Kidney (tissue), 14 donors: ENCODE results near the gene IQSEC1. TPM values are rescaled to one million over a fixed set of nuclear protein-coding genes. Genes with fewer than 3 reads are reported as not detected.

Source experiments
- DNase-seq, 5 donors: peaks; one replicate each; pipeline ENCODE4 v3.0.0-alpha.2; 2013 to 2020
- FAIRE-seq: peaks from 2 replicates; lab custom pipeline; 2012; peaks lifted over from hg19 to GRCh38; lab: Jason Lieb, UNC
- H3K27ac ChIP-seq, 2 donors: one replicate each; pipeline ENCODE4 v1.7.0; 2013; ENCODE audit warnings: low read depth in 2 of 2, low read length in 2 of 2, inconsistent platforms in 1 of 2
- H3K27me3 ChIP-seq: one replicate; pipeline ENCODE4 v1.7.1; 2013; ENCODE audit warnings: low read length, inconsistent platforms; ENCODE audit not compliant: control insufficient read depth, insufficient read depth
- H3K36me3 ChIP-seq, 3 donors: one replicate each; pipeline versions ENCODE4 v1.7.0 to v1.7.1; 2013; ENCODE audit warnings: low read length in 3 of 3, control low read depth in 1 of 3, inconsistent platforms in 1 of 3; ENCODE audit not compliant: insufficient read depth in 3 of 3, control insufficient read depth in 2 of 3
- H3K4me1 ChIP-seq, 3 donors: one replicate each; pipeline versions ENCODE4 v1.7.0 to v1.7.1; 2013; ENCODE audit warnings: low read length in 3 of 3, inconsistent platforms in 1 of 3, low read depth in 1 of 3; ENCODE audit not compliant: control insufficient read depth in 2 of 3, insufficient read depth in 2 of 3
- H3K4me3 ChIP-seq, 3 donors: one replicate each; pipeline versions ENCODE4 v1.7.0 to v1.8.1; 2013; ENCODE audit warnings: low read length in 3 of 3, control low read depth in 1 of 3, inconsistent platforms in 1 of 3
- H3K9ac ChIP-seq, 3 donors: one replicate each; pipeline versions ENCODE4 v1.7.0 to v1.7.1; 2013; ENCODE audit warnings: low read length in 3 of 3, control low read depth in 1 of 3, inconsistent platforms in 1 of 3
- H3K9me3 ChIP-seq, 3 donors: one replicate each; pipeline versions ENCODE4 v1.7.0 to v1.7.1; 2013; ENCODE audit warnings: low read length in 3 of 3, control low read depth in 1 of 3, inconsistent platforms in 1 of 3; ENCODE audit not compliant: control insufficient read depth in 2 of 3, insufficient read depth in 1 of 3
- intact Hi-C: fragments of 100-400 bp; cut with DNase I; formaldehyde crosslinking; loops from one replicate; pipeline ENCODE4 v1.11.1; 2022
- polyA plus RNA-seq: library from polyadenylated mRNA; stranded (reverse); fragments of 350-450 nt; fragmentation: Illumina TruSeq; extraction: RNeasy Lipid Tissue Mini Kit (QIAGEN cat#74804); gene quantifications from one replicate; pipeline ENCODE4 v1.2.3, GENCODE V29; 2014; ENCODE audit warnings: low read depth, low replicate concordance; ENCODE audit not compliant: insufficient read depth
- total RNA-seq: library from RNA; stranded (reverse); fragmentation: NEBNext Ultra II Directional; extraction: Animal tissue kit (Norgen Biotek cat#: 25700); gene quantifications from one replicate; pipeline ENCODE4 v1.2.1, GENCODE V29; 2021
- TF ChIP-seq, protein P1 (sequence below): IDR thresholded peaks from 3 replicates; pipeline ENCODE4 v1.5.1; 2012; ENCODE audit warnings: mild to moderate bottlenecking, moderate library complexity, borderline replicate concordance; ENCODE audit not compliant: insufficient read depth; ENCODE audit errors: extremely low read depth
- donor health status: control.
- donor health status: control.
- donor health status: control.
- donor health status: control.
- donor health status: control.
- donor health status: DM: yes; HTN: yes; CAD: no.
- donor health status: Normal renal cell carcinoma (clear cell type).

Gene IQSEC1
- total and polyA plus RNA-seq, 2 donors from 2014 or later = 15.1 to 45.7 TPM

DNA sequence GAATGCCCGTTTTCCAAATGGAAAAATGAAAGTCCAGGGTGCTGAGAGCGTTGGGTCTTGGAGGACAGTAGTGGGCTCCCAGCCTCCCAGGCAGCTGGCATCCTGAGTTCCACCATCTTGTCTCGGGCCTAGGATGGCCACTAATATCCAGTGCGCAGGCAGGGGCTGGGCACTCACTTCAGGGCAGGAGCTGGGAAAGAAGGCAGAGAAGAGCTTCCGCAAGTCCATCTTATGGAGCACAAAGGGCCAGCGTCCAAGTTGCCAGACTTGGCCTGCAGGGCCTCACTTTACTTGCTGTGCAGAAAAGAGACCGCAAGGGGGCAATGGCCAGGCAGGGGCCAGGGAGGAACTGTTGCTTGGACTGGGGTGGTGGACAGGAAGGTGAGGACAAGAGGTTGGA is 46.1 kb downstream of the IQSEC1 start:
- Histone ChIP-seq H3K27me3 (no peaks in the 10 kb centered on the region), H3K9ac (no peak overlapping the region), H3K9me3 (no peaks in the 10 kb centered on the region), H3K4me1 (peaks cover 0 to under 1% (median 0%) of the 10 kb centered on the region in 3 donors), H3K4me3 (no peak overlapping the region), H3K36me3 (no peaks in the 10 kb centered on the region), H3K27ac (no peak overlapping the region)
- TF ChIP-seq, protein P1, sequence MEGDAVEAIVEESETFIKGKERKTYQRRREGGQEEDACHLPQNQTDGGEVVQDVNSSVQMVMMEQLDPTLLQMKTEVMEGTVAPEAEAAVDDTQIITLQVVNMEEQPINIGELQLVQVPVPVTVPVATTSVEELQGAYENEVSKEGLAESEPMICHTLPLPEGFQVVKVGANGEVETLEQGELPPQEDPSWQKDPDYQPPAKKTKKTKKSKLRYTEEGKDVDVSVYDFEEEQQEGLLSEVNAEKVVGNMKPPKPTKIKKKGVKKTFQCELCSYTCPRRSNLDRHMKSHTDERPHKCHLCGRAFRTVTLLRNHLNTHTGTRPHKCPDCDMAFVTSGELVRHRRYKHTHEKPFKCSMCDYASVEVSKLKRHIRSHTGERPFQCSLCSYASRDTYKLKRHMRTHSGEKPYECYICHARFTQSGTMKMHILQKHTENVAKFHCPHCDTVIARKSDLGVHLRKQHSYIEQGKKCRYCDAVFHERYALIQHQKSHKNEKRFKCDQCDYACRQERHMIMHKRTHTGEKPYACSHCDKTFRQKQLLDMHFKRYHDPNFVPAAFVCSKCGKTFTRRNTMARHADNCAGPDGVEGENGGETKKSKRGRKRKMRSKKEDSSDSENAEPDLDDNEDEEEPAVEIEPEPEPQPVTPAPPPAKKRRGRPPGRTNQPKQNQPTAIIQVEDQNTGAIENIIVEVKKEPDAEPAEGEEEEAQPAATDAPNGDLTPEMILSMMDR = no peak
- DNase-seq = peak in 1 of 5 donors; percentile 52
- intact Hi-C loops = no loop called here
- FAIRE-seq = no peak

DNA sequence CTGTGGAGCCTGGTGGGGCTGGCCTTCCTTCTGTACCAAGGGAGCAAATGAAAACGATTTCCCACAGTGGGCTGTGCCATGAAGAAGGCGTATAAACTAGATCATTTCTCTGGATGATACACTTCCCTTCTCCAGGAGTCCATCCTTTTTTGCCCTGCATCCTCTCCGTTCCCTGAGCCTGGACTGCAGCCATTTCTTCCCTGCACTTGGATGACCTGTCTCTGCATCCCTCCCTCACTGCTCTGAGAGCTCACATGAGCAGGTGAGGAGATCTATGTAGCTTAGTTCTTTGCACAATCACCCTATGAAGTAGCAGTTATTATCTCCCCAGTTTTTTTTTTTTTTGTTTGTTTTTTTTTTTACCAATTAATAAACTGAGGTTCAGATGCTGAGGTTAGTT is 46.7 kb downstream of the IQSEC1 start:
- no peaks in the 10 kb centered on the region for H3K36me3 ChIP-seq
- no peak overlapping the region for H3K27ac ChIP-seq
- H3K4me1 ChIP-seq = peaks cover 0 to 5% (median 0%) of the 10 kb centered on the region in 3 donors
- no peaks in the 10 kb centered on the region for H3K27me3 ChIP-seq
- no peak overlapping the region for H3K4me3 ChIP-seq
- FAIRE-seq = no peak
- DNase-seq = no peak
- TF ChIP-seq, protein P1 = no peak
- intact Hi-C loops = no loop called here
- H3K9me3 ChIP-seq = no peaks in the 10 kb centered on the region
- H3K9ac ChIP-seq = no peak overlapping the region

DNA sequence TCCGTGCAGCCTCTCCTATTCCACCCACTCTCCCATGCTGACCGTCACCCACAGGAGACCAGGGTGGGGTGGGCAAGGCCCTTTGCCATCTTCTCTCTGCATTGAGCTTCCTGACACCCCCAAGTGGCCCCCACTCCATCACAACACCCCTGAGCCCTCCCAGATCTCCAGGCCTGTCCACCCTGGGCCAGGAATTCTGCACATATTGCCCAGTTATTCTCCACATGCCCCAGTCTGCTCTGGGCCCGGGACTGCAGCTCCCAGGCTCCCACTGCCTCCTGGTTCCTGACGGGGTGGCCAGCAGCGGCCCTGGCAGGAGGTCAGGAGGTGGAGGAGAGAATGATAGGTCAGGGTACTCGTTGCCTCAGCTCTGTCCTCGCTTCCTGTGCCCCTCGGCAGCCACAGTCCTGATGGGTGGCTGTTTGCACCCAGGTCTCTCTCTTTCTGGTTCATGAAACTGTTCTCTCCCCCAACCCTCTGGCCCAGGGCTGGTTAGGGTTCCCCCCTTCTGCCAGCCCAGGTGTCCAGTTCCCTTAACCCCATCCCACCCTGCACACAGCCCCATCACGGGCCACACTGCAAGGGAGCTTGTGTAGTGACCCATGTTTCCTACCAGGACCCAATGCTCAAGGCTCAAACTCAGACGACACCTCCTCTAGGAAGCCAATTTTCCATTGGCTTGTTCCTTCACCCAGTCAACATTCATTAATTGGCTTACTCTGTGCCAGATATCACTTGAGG is 47.3 kb downstream of the IQSEC1 start:
- Histone ChIP-seq H3K4me1 (peaks cover 0 to 5% (median 0%) of the 10 kb centered on the region in 3 donors), H3K36me3 (no peaks in the 10 kb centered on the region), H3K4me3 (no peak overlapping the region), H3K9ac (no peak overlapping the region), H3K27me3 (no peaks in the 10 kb centered on the region), H3K9me3 (no peaks in the 10 kb centered on the region), H3K27ac (no peak overlapping the region)
- intact Hi-C loops = no loop called here
- FAIRE-seq = no peak
- TF ChIP-seq, protein P1 = no peak
- DNase-seq = peak in 1 of 5 donors; percentile 68

DNA sequence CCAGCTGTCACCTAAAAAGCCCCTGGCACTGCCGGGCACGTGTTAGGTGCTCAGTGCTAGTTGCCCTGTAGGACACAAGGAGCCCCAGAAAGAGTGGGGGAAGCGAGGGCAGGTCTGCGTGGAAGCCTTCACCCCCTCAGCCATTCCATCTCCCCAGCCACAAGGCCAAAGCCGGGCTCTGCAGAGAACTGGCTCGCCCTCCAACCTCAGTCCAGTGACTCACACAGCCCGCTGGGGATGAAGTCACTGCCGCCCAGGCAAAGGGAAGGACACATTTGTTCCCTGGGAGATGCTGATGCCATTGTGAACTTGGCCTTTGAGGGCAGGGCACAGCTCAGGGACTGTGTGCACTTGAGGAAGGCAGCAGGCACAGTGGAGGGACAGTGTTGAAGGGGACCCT is 48.1 kb downstream of the IQSEC1 start:
- Histone ChIP-seq H3K27ac (no peak overlapping the region), H3K9ac (no peak overlapping the region), H3K4me1 (peaks cover 0 to 5% (median 0%) of the 10 kb centered on the region in 3 donors), H3K4me3 (no peak overlapping the region), H3K9me3 (no peaks in the 10 kb centered on the region), H3K27me3 (no peaks in the 10 kb centered on the region), H3K36me3 (no peaks in the 10 kb centered on the region)
- TF ChIP-seq, protein P1 = no peak
- peak in 1 of 5 donors; percentile 68 for DNase-seq
- intact Hi-C loops = no loop called here
- no peak for FAIRE-seq
